KBM-7 (cell line): ENCODE results near the gene PRR7.

Experiments
- DNase-seq: peaks from one replicate; pipeline ENCODE4 v3.0.0-alpha.2; 2015
- in situ Hi-C: fragments of 300-500 bp; cut with MboI; formaldehyde crosslinking; loops from 2 replicates; pipeline ENCODE4 v1.14.3; 2020; ENCODE audit warnings: low sequenced_read_pairs, low pct_unique_long_range_greater_than_20kb, mixed read lengths

Gene PRR7

GRCh38 chr5:177447611-177448243, 1.1 kb downstream of the PRR7 start:
- in situ Hi-C loops: no loop called here
- peak; percentile 48 for DNase-seq

- in situ Hi-C loops: no loop called here
- DNase-seq: peak; percentile 27
Measured at GRCh38 chr5:177448244-177448950, 1.8 kb downstream of the PRR7 start.

- in situ Hi-C loops: no loop called here
- DNase-seq: no peak
Measured at GRCh38 chr5:177449140-177450061, 2.8 kb downstream of the PRR7 start.

GRCh38 chr5:177450667-177451424, 4.2 kb downstream of the PRR7 start:
- DNase-seq: no peak
- in situ Hi-C loops: no loop called here

GRCh38 chr5:177452688-177453638, 6.3 kb downstream of the PRR7 start:
- in situ Hi-C loops: no loop called here

GRCh38 chr5:177453852-177454396, 7.3 kb downstream of the PRR7 start:
- in situ Hi-C loops: no loop called here
- DNase-seq: no peak

More at GRCh38 chr5:177452688-177453638, 6.3 kb downstream of the PRR7 start:
- DNase-seq: no peak

- in situ Hi-C loops: no loop called here
- DNase-seq: peak; percentile 95
Measured at GRCh38 chr5:177454397-177455035, 7.9 kb downstream of the PRR7 start.

- in situ Hi-C loops: no loop called here
- DNase-seq: peak; percentile 89
Measured at GRCh38 chr5:177455036-177455660, 8.5 kb downstream of the PRR7 start.

GRCh38 chr5:177455661-177456590, 9.3 kb downstream of the PRR7 start:
- in situ Hi-C loops: no loop called here
- peak; percentile 86 for DNase-seq

GRCh38 chr5:177456591-177456964, 10.0 kb downstream of the PRR7 start:
- no peak for DNase-seq
- in situ Hi-C loops: no loop called here

- in situ Hi-C loops: no loop called here
Measured at GRCh38 chr5:177456976-177457851, 10.6 kb downstream of the PRR7 start.

GRCh38 chr5:177457852-177458681, 11.5 kb downstream of the PRR7 start:
- DNase-seq: no peak
- in situ Hi-C loops: no loop called here

More at GRCh38 chr5:177456976-177457851, 10.6 kb downstream of the PRR7 start:
- DNase-seq: peak; percentile 95

GRCh38 chr5:177458912-177459350, 12.3 kb downstream of the PRR7 start:
- DNase-seq: no peak
- in situ Hi-C loops: no loop called here

GRCh38 chr5:177459357-177459756, 12.7 kb downstream of the PRR7 start:
- DNase-seq: no peak

More at GRCh38 chr5:177459357-177459756, 12.7 kb downstream of the PRR7 start:
- in situ Hi-C loops: no loop called here
